Naive thymus-derived CD4-positive, alpha-beta T cell (primary cell): Measurements from ENCODE around the gene TCP11L2. TPM values are rescaled to one million over a fixed set of nuclear protein-coding genes. Genes with fewer than 3 reads are reported as not detected.
"Not testable (repeated sequence)": the region's sequence is repeated elsewhere in the genome, so short reads cannot be mapped to it uniquely, and the experiment has no call there.

Experiments
- ATAC-seq: fragments of 150-1000 bp; cut with Tn5 transposase; 2 replicates; pipeline ENCODE4 v1.10.0; 2021; ENCODE audit warnings: mild to moderate bottlenecking, moderate library complexity
- CTCF ChIA-PET: fragments of 350-600 bp; sonication (Branson Sonifier 250); formaldehyde crosslinking; loops from one replicate; lab custom pipeline; 2021; ENCODE audit warnings: antibody characterized with exemption; lab: Charles Lee
- POLR2A ChIA-PET: fragments of 350-600 bp; sonication (Branson Sonifier 250); formaldehyde crosslinking; loops from one replicate; lab custom pipeline; 2021; ENCODE audit warnings: antibody characterized with exemption, inconsistent platforms; lab: Charles Lee
- DNase-seq, 9 donors: peaks; one replicate each; pipeline versions ENCODE4 v3.0.0 to v3.0.0-alpha.2; 2020 to 2022; ENCODE audit warnings: mixed read lengths in 1 of 9
- H3K27ac ChIP-seq: one replicate; pipeline ENCODE4 v1.7.0; 2013; ENCODE audit warnings: mild to moderate bottlenecking, low read depth, low read length, moderate library complexity
- H3K27me3 ChIP-seq, 2 donors: one replicate each; pipeline ENCODE4 v1.7.0; 2013; ENCODE audit warnings: low read length in 2 of 2, mild to moderate bottlenecking in 2 of 2, moderate library complexity in 2 of 2; ENCODE audit not compliant: control insufficient read depth in 2 of 2, insufficient read depth in 2 of 2
- H3K36me3 ChIP-seq, 3 experiments: 1 replicate in 2 of 3; 2 replicates in 1 of 3; pipeline ENCODE4 v1.7.0; 2013; ENCODE audit warnings: low read length in 3 of 3, mild to moderate bottlenecking in 3 of 3, moderate library complexity in 1 of 3; ENCODE audit not compliant: insufficient read depth in 3 of 3, control insufficient read depth in 2 of 3
- H3K4me1 ChIP-seq, 2 donors: one replicate each; pipeline ENCODE4 v1.7.0; 2013; ENCODE audit warnings: low read length in 2 of 2, mild to moderate bottlenecking in 2 of 2, moderate library complexity in 1 of 2; ENCODE audit not compliant: control insufficient read depth in 2 of 2, insufficient read depth in 2 of 2
- H3K4me3 ChIP-seq: 2 replicates; pipeline ENCODE4 v1.7.0; 2013; ENCODE audit warnings: mild to moderate bottlenecking, low read length
- H3K9me3 ChIP-seq, 3 experiments: 1 replicate in 2 of 3; 2 replicates in 1 of 3; pipeline ENCODE4 v1.7.0; 2013; ENCODE audit warnings: low read length in 3 of 3; ENCODE audit not compliant: control insufficient read depth in 2 of 3
- H3K27ac Mint-ChIP-seq, 9 donors: one replicate each; pipeline ENCODE4 v1.8.0; 2020 to 2022; ENCODE audit warnings: mixed read lengths in 9 of 9, mild to moderate bottlenecking in 8 of 9, moderate library complexity in 5 of 9, inconsistent platforms in 2 of 9
- H3K27me3 Mint-ChIP-seq, 5 donors: one replicate each; pipeline ENCODE4 v1.8.0; 2021 to 2022; ENCODE audit warnings: mixed read lengths in 5 of 5, mild to moderate bottlenecking in 1 of 5
- H3K36me3 Mint-ChIP-seq, 5 donors: one replicate each; pipeline ENCODE4 v1.8.0; 2020 to 2022; ENCODE audit warnings: mixed read lengths in 5 of 5, mild to moderate bottlenecking in 3 of 5, inconsistent platforms in 1 of 5
- H3K4me1 Mint-ChIP-seq, 7 donors: one replicate each; pipeline ENCODE4 v1.8.0; 2020 to 2022; ENCODE audit warnings: mixed read lengths in 7 of 7, mild to moderate bottlenecking in 3 of 7, inconsistent platforms in 1 of 7
- H3K4me3 Mint-ChIP-seq, 10 donors: one replicate each; pipeline ENCODE4 v1.8.0; 2020 to 2022; ENCODE audit warnings: mild to moderate bottlenecking in 10 of 10, mixed read lengths in 10 of 10, moderate library complexity in 6 of 10, inconsistent platforms in 2 of 10
- H3K9me3 Mint-ChIP-seq, 11 donors: one replicate each; pipeline ENCODE4 v1.8.0; 2020 to 2022; ENCODE audit warnings: mixed read lengths in 11 of 11, mild to moderate bottlenecking in 4 of 11, inconsistent platforms in 1 of 11, moderate library complexity in 1 of 11
- intact Hi-C, 2 donors: fragments of 100-400 bp; cut with micrococcal nuclease; formaldehyde crosslinking; loops; one replicate each; pipeline ENCODE4 v1.15.1; 2023
- polyA plus RNA-seq, 2 donors: library from polyadenylated mRNA; unstranded; fragments of 300-500 nt; fragmentation: Illumina TruSeq; gene quantifications; one replicate each; pipeline ENCODE4 v1.2.3, GENCODE V29; 2021
- total RNA-seq, 6 experiments: library from RNA in 5 of 6; stranded (reverse) in 5 of 6; gene quantifications; 1 replicate in 5 of 6; 2 replicates in 1 of 6; pipeline ENCODE4 v1.2.3 and lab custom pipeline; 2021 to 2026

The TCP11L2 gene
- total and polyA plus RNA-seq, 7 experiments from 2014 or later, result 26.9 to 258 (median 133) TPM

GRCh38 chr12:106286576-106287162 is 15.9 kb upstream of the TCP11L2 start:
- H3K36me3 Mint-ChIP-seq, H3K36me3 ChIP-seq, H3K27ac ChIP-seq, H3K4me3 ChIP-seq, H3K27ac Mint-ChIP-seq, H3K4me3 Mint-ChIP-seq, H3K9me3 ChIP-seq, DNase-seq, intact Hi-C loops, H3K4me1 ChIP-seq, ATAC-seq, H3K27me3 ChIP-seq: not testable (repeated sequence)
- H3K9me3 Mint-ChIP-seq, result peaks cover 3 to 12% (median 6%) of the 10 kb centered on the region in 11 donors
- peaks cover 0 to 13% (median 4%) of the 10 kb centered on the region in 5 donors for H3K27me3 Mint-ChIP-seq
- CTCF ChIA-PET, result interaction anchor here (1.3 to 5.4 kb wide), 2 partner anchors 14 to 62 kb away, joined by 3 to 95 read pairs; no protein-coding TSS in a partner anchor
- peaks cover 7 to 20% (median 8%) of the 10 kb centered on the region in 7 donors for H3K4me1 Mint-ChIP-seq
- POLR2A ChIA-PET, result interaction anchor here (5.7 kb wide), 1 partner anchor 16 kb away, joined by 86 read pairs; the partner anchor contains the start of gene TCP11L2

GRCh38 chr12:106287364-106287763 is 15.2 kb upstream of the TCP11L2 start:
- Mint-ChIP-seq H3K4me3 (no peak overlapping the region), H3K36me3 (peaks cover 0 to 2% (median 1%) of the 10 kb centered on the region in 5 donors), H3K27ac (no peak overlapping the region), H3K4me1 (peaks cover 7 to 18% (median 7%) of the 10 kb centered on the region in 7 donors), H3K27me3 (peaks cover 0 to 13% (median 2%) of the 10 kb centered on the region in 5 donors), H3K9me3 (peaks cover under 1 to 5% (median 3%) of the 10 kb centered on the region in 11 donors)
- no peak overlapping the region for H3K4me3 ChIP-seq
- CTCF ChIA-PET, result no interaction called here
- H3K4me1 ChIP-seq, result no peaks in the 10 kb centered on the region
- ATAC-seq (no peak), DNase-seq (no peak)
- intact Hi-C loops, result no loop called here
- no peaks in the 10 kb centered on the region for H3K36me3 ChIP-seq
- H3K9me3 ChIP-seq, result no peaks in the 10 kb centered on the region
- H3K27ac ChIP-seq, result no peak overlapping the region
- no peaks in the 10 kb centered on the region for H3K27me3 ChIP-seq
- POLR2A ChIA-PET, result no interaction called here

GRCh38 chr12:106288101-106288493 is 14.4 kb upstream of the TCP11L2 start:
- Mint-ChIP-seq H3K27me3 (peaks cover 0 to 11% (median 0%) of the 10 kb centered on the region in 5 donors), H3K36me3 (no peaks in the 10 kb centered on the region), H3K4me3 (no peak overlapping the region), H3K9me3 (no peaks in the 10 kb centered on the region), H3K4me1 (peaks cover 3 to 15% (median 7%) of the 10 kb centered on the region in 7 donors), H3K27ac (no peak overlapping the region)
- Histone ChIP-seq H3K27me3 (no peaks in the 10 kb centered on the region), H3K27ac (no peak overlapping the region), H3K36me3 (no peaks in the 10 kb centered on the region), H3K4me3 (no peak overlapping the region), H3K4me1 (no peaks in the 10 kb centered on the region), H3K9me3 (no peaks in the 10 kb centered on the region)
- ATAC-seq, result no peak
- ChIA-PET CTCF (no interaction called here), POLR2A (no interaction called here)
- intact Hi-C loops, result no loop called here
- DNase-seq, result no peak

- Mint-ChIP-seq H3K27me3 (peaks cover 0 to 9% (median 0%) of the 10 kb centered on the region in 5 donors), H3K4me1 (peaks cover 3 to 15% (median 7%) of the 10 kb centered on the region in 7 donors), H3K27ac (no peak overlapping the region), H3K36me3 (no peaks in the 10 kb centered on the region), H3K9me3 (no peaks in the 10 kb centered on the region), H3K4me3 (no peak overlapping the region)
- Histone ChIP-seq H3K9me3 (no peaks in the 10 kb centered on the region), H3K27me3 (no peaks in the 10 kb centered on the region), H3K4me3 (no peak overlapping the region), H3K4me1 (no peaks in the 10 kb centered on the region), H3K36me3 (no peaks in the 10 kb centered on the region), H3K27ac (no peak overlapping the region)
- DNase-seq, result no peak
- intact Hi-C loops, result no loop called here
- ChIA-PET POLR2A (interaction anchor here (3.4 kb wide), 1 partner anchor 13 kb away, joined by 25 read pairs; the partner anchor contains the start of gene TCP11L2), CTCF (no interaction called here)
- ATAC-seq, result peak; percentile 68
Observed at GRCh38 chr12:106288494-106289195, 13.9 kb upstream of the TCP11L2 start.

GRCh38 chr12:106289196-106289681 is 13.3 kb upstream of the TCP11L2 start:
- Mint-ChIP-seq H3K36me3 (no peaks in the 10 kb centered on the region), H3K9me3 (no peaks in the 10 kb centered on the region), H3K27me3 (peaks cover 0 to 9% (median 0%) of the 10 kb centered on the region in 5 donors), H3K27ac (no peak overlapping the region), H3K4me3 (no peak overlapping the region), H3K4me1 (peaks cover 3 to 14% (median 7%) of the 10 kb centered on the region in 7 donors)
- no peaks in the 10 kb centered on the region for H3K9me3 ChIP-seq
- no peaks in the 10 kb centered on the region for H3K36me3 ChIP-seq
- ATAC-seq, result no peak
- no peaks in the 10 kb centered on the region for H3K4me1 ChIP-seq
- H3K27ac ChIP-seq, result no peak overlapping the region
- CTCF ChIA-PET, result no interaction called here
- no peaks in the 10 kb centered on the region for H3K27me3 ChIP-seq
- POLR2A ChIA-PET, result interaction anchor here (1.6 to 3.4 kb wide), 2 partner anchors 10 to 13 kb away, joined by 3 to 25 read pairs; partner anchors contain the start of gene TCP11L2
- H3K4me3 ChIP-seq, result no peak overlapping the region
- DNase-seq, result no peak
- intact Hi-C loops, result no loop called here

- POLR2A ChIA-PET, result interaction anchor here (0.9 to 3.4 kb wide), 4 partner anchors 9 to 63 kb away, joined by 3 to 25 read pairs (median 4); partner anchors contain the start of gene TCP11L2
- Mint-ChIP-seq H3K9me3 (no peaks in the 10 kb centered on the region), H3K4me1 (peaks cover 0 to 5% (median 0%) of the 10 kb centered on the region in 7 donors), H3K27me3 (no peaks in the 10 kb centered on the region), H3K4me3 (no peak overlapping the region), H3K36me3 (no peaks in the 10 kb centered on the region), H3K27ac (no peak overlapping the region)
- DNase-seq, result no peak
- Histone ChIP-seq H3K4me3 (no peak overlapping the region), H3K4me1 (no peaks in the 10 kb centered on the region), H3K9me3 (no peaks in the 10 kb centered on the region), H3K36me3 (no peaks in the 10 kb centered on the region), H3K27ac (no peak overlapping the region), H3K27me3 (no peaks in the 10 kb centered on the region)
- intact Hi-C loops, result no loop called here
- ATAC-seq, result no peak
- CTCF ChIA-PET, result interaction anchor here (1.3 to 2.9 kb wide), 3 partner anchors 8 to 14 kb away, joined by 3 to 12 read pairs (median 5); no protein-coding TSS in a partner anchor
Observed at GRCh38 chr12:106290666-106291065, 11.9 kb upstream of the TCP11L2 start.
